HG03520 (cell line): ENCODE measurements around the gene KPTN.
A peak's percentile ranks its signal among the peaks of the same experiment; 100 is the strongest.

Experiments
- ATAC-seq: cut with Tn5 transposase; IDR thresholded peaks from one replicate; pipeline ENCODE4 v1.9.1; 2021; ENCODE audit warnings: mild to moderate bottlenecking, moderate library complexity; ENCODE audit not compliant: unreplicated experiment

Gene KPTN

GRCh38 chr19:47437500-47437899 is 46.5 kb downstream of the KPTN start:
- ATAC-seq = no peak

DNA sequence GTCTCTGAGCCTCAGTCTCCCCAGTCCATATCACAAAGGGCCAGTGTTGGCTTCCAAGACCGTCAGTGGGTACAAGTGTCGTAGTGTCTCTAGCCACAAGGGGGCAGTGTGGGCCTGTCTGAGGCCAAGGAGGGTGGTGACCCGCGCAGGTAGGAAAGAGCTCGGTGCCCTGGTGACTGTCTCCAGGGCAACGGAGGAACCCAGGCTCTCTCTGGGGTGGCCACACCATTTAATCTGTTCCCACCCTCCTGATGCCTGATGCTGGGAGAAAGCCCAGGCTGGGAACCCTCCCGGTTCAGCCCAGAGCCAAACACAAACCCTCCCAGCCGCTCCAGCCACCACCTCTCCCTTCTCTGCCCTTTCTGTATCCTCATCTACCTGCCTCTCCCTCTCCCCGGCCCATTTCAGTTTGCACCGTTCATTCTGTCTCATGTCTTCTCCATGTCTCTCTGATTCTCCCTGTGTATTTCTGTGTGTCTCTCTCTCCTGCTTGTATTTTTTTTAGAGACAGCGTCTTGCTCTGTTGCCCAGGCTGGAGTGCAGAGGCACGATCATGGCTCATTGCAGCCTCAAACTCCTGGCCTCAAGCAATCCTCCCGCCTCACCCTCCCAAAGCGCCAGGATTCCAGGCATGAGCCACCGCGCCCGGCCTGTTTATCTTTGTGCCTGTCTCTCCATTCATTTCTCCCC is 47.2 kb downstream of the KPTN start:
- ATAC-seq = peak; percentile 48

DNA sequence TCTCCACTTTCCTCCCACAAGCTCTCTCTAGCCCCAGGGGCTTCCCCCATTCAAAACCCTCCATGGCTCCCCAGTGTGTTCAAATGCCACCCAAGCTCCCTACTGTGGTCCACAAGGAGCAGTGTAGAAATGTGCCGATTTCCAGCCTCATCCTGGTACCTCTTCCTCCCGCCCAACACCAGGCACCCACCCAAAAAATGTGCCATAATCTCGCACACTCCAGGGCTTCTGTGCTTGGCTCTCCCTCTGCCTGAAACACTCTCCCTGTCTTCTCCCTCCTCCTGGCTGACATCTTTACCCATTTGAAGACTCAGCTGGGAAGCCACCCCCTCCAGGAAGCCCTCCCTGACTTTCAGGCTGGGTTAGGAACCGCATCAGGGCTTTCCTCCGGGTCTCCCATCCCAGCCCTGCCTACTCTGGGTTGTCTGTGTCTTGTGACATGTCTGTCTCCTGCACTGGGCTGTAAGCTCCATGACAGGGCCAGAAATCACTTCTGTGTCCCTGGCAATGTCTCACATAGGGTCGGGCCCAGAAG is 48.1 kb downstream of the KPTN start:
- no peak for ATAC-seq

DNA sequence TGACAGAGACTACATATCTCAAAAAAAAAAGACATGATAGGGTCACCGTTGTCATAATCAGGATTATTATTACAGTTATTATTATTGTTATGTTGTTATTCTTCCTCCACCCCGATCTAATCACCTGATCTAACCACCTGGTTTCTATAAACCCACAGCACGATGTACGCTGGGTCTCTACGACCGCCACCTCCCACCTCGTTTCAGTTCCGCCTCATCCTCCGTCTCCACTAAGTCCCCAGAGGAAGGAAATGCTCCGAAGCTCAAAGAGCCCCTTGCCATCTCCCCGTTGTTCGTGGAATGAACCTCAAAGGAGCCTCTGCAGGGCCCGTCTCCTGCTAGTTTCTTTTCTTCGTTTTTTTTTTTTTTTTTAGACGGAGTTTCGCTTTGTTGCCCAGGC is 48.8 kb downstream of the KPTN start:
- no peak for ATAC-seq

- ATAC-seq = no peak
These were observed 49.9 kb downstream of the KPTN start for GRCh38 chr19:47434088-47434487.

GRCh38 chr19:47433121-47433520 is 50.9 kb downstream of the KPTN start:
- no peak for ATAC-seq

GRCh38 chr19:47432499-47432898 is 51.5 kb downstream of the KPTN start:
- no peak for ATAC-seq

GRCh38 chr19:47432091-47432490 is 51.9 kb downstream of the KPTN start:
- no peak for ATAC-seq

DNA sequence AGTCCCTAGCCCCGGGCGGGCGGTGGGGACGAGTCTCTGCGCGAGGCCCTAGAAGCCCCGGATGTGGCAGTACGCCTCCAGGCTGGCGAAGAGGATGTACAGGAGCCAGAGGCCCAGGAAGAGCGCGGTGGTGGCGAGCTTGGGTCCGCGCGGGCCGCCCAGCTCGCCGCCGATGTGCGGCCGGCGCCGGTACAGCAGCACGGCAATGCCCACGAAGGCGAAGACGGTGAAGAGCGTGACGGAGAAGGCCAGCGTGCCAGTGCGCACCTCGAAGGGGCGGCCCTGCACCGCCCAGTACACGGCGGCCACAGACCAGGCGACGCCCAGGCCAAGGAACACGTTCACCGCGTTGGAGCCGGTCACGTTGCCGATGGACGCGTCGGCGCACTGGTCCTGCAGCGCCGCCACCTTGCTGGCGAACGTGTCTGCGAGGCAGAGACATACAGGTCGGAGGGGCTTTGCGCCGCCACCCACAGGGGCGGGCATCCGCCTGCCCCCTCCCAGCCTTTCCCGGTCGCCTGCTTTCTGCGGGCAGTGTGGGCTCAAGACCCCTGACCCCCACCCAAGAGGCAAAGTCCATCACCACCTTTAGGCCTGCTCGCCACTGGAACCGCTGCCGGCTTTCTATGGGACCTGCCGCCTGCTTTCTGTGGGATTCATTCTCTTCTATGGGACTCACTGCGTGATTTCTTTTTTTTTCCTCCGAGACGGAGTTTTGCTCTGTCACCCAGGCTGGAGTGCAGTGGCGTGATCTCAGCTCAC is 53.8 kb downstream of the KPTN start:
- ATAC-seq = no peak

- no peak for ATAC-seq
These were observed 54.8 kb downstream of the KPTN start for GRCh38 chr19:47429140-47429793.

GRCh38 chr19:47428177-47428894 is 55.7 kb downstream of the KPTN start:
- peak; percentile 56 for ATAC-seq

- ATAC-seq = no peak
These were observed 56.5 kb downstream of the KPTN start for GRCh38 chr19:47427241-47428176.
